Esophagus squamous epithelium (tissue), 4 donors: ENCODE data around the gene ALDOC.

Experiments used
- CTCF ChIP-seq, 6 experiments: fragments of 450-650 bp in 4 of 6; fragments of 200-600 bp in 2 of 6; sonication (generic) in 2 of 6; IDR thresholded peaks; one replicate each; pipeline ENCODE4 v1.5.1; 2016 to 2019; ENCODE audit warnings: antibody characterized with exemption in 6 of 6, mild to moderate bottlenecking in 4 of 6, moderate library complexity in 4 of 6
- POLR2A ChIP-seq, 4 donors: fragments of 450-650 bp; IDR thresholded peaks; one replicate each; pipeline ENCODE4 v1.6.1; 2017; ENCODE audit warnings: antibody characterized with exemption in 4 of 4, mild to moderate bottlenecking in 4 of 4, moderate library complexity in 3 of 4

DNA sequence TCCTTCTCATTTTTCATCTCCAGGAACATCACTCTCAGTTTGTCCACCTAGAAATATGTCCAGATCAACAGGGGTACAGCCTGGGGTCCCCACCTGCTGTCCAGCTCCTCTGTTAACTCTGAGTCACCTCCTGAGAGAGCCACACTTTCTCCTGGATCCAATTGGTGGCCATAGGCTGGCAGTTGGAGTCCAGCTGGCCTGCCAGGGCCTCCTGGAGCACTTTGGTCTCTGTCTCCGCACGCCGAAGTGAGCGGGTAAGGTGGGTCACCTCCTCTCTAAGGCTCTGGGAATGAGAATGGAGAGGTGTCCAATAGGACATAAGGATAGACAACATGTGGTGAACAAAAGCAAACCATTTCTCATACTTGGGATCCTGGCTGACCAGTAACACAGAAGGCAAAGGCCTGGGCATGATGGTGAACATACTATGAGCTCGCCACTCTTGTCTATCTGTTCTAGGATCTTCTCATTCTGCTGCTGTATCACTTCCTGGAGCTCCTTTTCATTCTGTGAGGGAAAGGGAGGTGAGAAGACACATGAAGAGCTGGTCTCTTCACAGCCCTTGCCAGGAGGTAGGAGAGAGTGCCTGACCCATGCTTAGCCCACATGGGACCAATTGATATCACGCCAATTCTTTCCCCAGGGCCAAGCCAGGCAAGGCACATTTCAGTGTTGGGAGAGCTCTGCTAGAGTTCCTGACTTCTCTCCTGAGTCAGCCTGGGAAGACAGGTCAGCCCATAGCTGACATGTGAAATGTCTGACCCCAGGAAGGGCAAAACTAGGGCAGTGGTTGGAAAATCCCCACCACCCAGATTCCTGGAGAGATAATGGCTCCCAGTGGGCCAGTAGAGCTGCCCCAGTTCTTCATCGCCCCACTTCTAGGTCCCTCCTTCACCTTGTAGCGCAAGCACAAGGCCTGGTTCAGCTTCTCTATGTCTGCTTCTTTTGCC, 1.8 kb upstream of the ALDOC start:
- TF ChIP-seq CTCF (IDR thresholded peaks at IDR 0.05) = no peak
- no peak for TF ChIP-seq POLR2A (IDR thresholded peaks at IDR 0.05)
